Jurkat, Clone E6-1 (cell line): ENCODE results near the gene NR1D1.

Experiments
- DNase-seq: peaks from one replicate; pipeline ENCODE4 v3.0.0-alpha.2; 2011; ENCODE audit warnings: low read depth, low spot score
- H3K4me3 ChIP-seq: 2 replicates; pipeline ENCODE4 v1.5.1; 2011; ENCODE audit warnings: mild to moderate bottlenecking, low read length, control low read depth, moderate library complexity

The NR1D1 gene

GRCh38 chr17:40068917-40069750 lies 31.3 kb downstream of the NR1D1 start:
- peak overlapping the region; percentile 41 for H3K4me3 ChIP-seq
- peak; percentile 64 for DNase-seq

GRCh38 chr17:40068584-40068916 lies 31.8 kb downstream of the NR1D1 start:
- peak overlapping the region; percentile 41 for H3K4me3 ChIP-seq
- DNase-seq, result no peak

DNA sequence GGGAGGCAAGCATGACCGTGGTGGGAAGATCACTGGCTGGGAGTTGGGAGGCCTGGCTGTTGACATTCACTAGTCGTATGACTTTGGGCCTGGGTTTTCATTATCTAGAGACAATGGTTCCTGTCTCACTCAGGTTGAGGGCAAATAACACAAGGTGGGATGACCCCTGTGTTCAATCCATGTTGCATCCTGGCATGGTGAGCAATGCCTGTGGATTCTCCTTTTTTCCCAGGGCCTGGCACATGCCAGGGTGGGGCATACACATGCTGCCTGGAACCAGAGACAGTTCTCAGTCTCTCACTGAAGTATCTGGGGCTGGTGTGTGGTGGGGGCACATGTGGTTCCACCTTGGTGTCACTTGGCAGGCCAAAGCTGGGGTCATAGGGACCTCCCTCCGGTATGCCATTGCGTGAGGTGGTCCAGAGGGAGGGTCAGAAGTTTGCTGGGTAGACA lies 32.2 kb downstream of the NR1D1 start:
- H3K4me3 ChIP-seq, result peak overlapping the region; percentile 41

DNA sequence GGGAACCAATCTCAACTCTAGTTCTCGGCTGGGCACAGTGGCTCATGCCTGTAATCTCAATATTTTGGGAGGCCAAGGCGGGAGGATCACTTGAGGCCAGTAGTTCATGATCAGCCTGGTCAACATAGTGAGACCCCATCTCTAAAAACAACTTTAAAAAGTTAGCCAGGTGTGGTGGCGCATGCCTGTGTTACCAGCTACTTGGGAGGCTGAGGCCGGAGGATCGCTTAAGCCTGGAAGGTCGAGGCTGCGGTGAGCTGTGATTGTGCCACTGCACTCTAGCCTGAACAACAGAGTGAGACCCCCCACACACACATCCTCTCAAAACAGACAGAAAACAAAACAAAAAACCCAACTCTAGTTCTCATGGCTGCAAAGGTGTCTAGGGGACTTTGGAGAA lies 32.7 kb downstream of the NR1D1 start:
- H3K4me3 ChIP-seq, result no peak overlapping the region
- DNase-seq, result no peak

More for the DNA sequence above, 32.2 kb downstream of the NR1D1 start:
- DNase-seq, result no peak

GRCh38 chr17:40065769-40066510 lies 34.4 kb downstream of the NR1D1 start:
- no peak overlapping the region for H3K4me3 ChIP-seq
- no peak for DNase-seq

- no peak overlapping the region for H3K4me3 ChIP-seq
- no peak for DNase-seq
These were observed 35.2 kb downstream of the NR1D1 start for GRCh38 chr17:40064971-40065768.

GRCh38 chr17:40063901-40064531 lies 36.4 kb downstream of the NR1D1 start:
- peak overlapping the region; percentile 72; the same call in 1 of the 2 replicates for H3K4me3 ChIP-seq
- DNase-seq, result no peak

- H3K4me3 ChIP-seq, result peak overlapping the region; percentile 72
- DNase-seq, result no peak
These were observed 37.1 kb downstream of the NR1D1 start for GRCh38 chr17:40063187-40063771.

DNA sequence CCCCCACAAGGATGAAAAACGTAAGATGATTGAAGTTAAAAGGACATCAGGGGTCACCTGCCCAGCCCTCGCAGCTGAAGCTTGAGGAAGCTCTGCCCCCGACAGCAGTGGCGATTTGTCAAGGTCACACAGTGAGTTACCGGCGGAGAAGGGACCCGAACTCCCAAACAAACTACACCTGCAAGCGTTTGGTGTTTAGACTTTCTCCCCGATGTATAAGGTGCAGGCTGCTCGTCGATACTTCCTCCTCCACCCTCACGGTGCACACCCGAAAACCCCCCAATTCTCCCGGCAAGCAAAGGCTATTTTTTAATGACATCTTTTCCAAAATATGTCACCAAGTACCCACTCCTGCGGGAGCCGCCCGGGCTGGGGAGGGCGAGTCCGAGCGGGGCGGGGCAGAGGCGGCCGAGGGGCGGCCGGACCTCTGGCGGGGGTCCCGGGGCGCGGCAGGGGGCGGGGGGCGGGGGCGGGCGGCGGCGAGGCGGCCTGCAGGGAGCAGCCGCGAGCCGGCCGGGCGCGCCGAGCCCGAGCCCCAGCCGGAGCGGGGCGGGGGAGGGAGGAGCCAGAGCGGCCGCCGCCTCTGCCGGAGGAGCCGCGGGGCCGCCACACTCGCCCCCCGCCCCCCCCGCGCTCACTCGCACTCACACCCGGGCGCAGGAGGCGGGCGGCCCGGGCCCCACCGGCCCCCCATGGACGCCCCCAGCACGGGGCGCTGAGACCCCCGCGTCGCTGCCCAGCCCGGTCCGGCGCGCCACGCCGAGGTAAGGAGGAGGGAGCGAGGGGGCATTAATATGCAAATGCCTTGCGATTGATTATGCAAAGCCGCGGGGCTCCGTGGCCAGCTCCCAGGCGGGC lies 37.8 kb downstream of the NR1D1 start, which contains the start of gene THRA:
Gene THRA, plus strand, starts transcription at position 637 of the 858 bp plus-strand sequence. CDS start 11,524 bp downstream, outside the sequence.
- DNase-seq, result peak; percentile 18
- H3K4me3 ChIP-seq, result peak within 1 kb of the TSS; percentile 72

DNA sequence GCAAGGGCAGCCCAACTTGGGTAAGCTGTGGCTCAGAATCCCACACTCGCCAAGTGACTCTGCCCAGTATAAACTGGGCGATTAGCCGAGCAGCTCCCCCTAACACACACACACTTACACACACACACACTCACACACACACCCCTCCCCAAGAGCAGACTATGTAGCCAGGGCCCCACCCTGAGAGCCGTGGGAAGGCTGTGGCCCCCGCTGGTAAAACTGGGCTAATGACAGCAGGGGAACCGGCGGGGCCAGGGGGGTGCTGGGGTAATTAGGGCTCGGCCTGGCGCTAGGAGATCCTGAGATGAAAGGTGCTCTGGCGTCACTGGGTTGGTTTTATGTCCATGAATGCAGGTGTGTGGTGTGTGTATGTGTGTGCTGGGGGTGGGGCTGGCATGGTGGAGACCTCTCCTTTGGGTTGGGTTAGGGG lies 38.8 kb downstream of the NR1D1 start:
- H3K4me3 ChIP-seq, result no peak overlapping the region
- no peak for DNase-seq

DNA sequence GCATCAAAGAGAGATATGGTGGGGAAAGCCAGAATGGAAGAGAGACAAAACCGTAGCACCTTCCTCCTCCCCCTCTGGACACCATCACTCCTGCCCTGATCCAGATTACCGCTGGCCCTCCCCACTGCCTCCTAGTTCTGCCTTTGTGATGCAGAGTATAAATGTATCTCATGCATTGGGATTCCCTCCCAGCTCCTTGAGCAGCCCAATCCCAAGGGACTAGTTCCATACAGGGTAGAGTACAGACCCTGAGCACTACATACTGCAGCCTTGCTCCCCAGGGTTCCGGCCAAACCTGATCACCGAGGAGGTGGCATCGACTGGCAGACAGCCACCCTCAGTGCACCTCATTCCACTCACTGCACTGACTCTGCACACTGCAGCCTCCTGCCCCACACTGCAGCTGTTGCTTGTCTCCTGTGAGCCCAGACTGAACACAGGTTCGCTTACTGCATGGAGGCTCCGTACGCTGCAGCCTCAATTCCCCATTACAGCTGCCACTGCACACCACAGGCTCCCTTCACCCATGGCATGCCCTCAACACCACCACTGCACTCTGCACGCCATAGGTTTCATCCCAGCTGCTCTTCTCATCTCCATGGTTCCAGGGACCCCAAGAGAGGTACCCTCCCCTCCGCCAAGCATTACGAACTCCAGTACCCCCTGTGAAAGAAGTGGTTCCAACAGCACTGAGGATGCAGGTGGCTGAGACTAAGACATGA lies 39.3 kb downstream of the NR1D1 start:
- DNase-seq, result no peak
- H3K4me3 ChIP-seq, result no peak overlapping the region

- no peak for DNase-seq
- H3K4me3 ChIP-seq, result no peak overlapping the region
These were observed 40.5 kb downstream of the NR1D1 start for GRCh38 chr17:40059729-40060475.

DNA sequence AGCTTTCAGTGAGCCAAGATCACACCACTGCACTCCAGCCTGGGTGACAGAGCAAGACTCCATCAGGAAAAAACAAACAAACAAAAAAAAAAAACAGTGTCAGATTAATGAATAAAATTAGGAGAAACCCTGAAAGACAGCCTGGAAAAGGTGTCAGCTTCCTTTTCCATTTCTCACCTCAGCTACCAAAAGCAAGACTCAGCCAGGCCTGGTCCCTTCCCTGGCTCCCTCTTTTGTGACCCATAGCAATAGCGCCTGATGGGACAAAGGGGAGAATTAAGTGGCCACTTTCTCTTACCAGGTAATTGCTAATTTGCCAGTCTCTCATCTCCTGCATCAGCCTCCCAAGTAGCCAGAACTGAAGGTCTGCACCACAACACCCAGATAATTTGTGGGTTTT lies 41.5 kb downstream of the NR1D1 start:
- DNase-seq, result no peak
- H3K4me3 ChIP-seq, result no peak overlapping the region

- no peak for DNase-seq
- H3K4me3 ChIP-seq, result no peak overlapping the region
These were observed 42.1 kb downstream of the NR1D1 start for GRCh38 chr17:40058186-40058784.

- no peak for DNase-seq
- H3K4me3 ChIP-seq, result no peak overlapping the region
These were observed 43.9 kb downstream of the NR1D1 start for GRCh38 chr17:40056379-40057015.
